ENCODE results near the gene FGF23.
A peak's percentile ranks its signal among the peaks of the same experiment; 100 is the strongest.

FGF23 gene

DNA sequence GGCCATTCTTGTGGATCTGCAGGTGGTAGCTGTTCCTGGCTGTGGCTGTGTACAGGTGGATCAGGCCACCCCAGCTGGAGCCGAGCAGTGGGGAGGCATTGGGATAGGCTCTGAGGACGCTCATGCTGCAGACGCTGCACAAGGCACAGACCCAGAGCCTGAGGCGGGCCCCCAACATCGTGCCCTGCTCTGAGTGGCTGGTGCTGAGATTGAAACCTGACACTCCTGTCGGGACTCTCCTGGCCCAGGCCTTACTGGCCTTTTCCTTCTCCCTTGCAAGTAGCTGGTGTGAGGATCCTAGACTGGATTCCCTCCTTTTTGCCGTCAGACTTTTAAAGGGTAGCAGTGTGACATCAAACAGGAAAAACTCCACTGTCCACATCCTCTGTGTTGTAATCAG is at the start of gene FGF23:
Gene FGF23, minus strand, starts transcription at position 308 of the 400 bp plus-strand sequence. Its CDS starts 130 bp downstream, at position 178.
- no peak for TF ChIP-seq Cebpa-rat (IDR thresholded peaks at IDR 0.05)
- Histone ChIP-seq H3K36me3 (no peaks in the 10 kb centered on the region), H3K27me3 (no peaks in the 10 kb centered on the region), H3K4me1 (0 out of 2 replicates have a peak, but pooled peaks cover 4% of the 10 kb centered on the region), H3K9me3 (no peaks in the 10 kb centered on the region), H3K9ac (no peak within 1 kb of the TSS), H3K27ac (no peak within 1 kb of the TSS), H3K4me3 (no peak within 1 kb of the TSS), H4K20me1 (no peaks in the 10 kb centered on the region), H3K4me2 (no peak within 1 kb of the TSS)

GRCh38 chr12:4424422-4424821 is 44.9 kb upstream of the FGF23 start:
- no peaks in the 10 kb centered on the region for H3K27me3 ChIP-seq
- peaks cover 60% of the 10 kb centered on the region for H3K4me1 ChIP-seq
- no peak overlapping the region for H3K4me2 ChIP-seq
- TF ChIP-seq Cebpa-rat (IDR thresholded peaks at IDR 0.05): no peak
- H3K9me3 ChIP-seq: peaks cover 24% of the 10 kb centered on the region
- H3K4me3 ChIP-seq: no peak overlapping the region
- H3K36me3 ChIP-seq: no peaks in the 10 kb centered on the region
- H3K27ac ChIP-seq: peak overlapping the region; percentile 33; the same call in 1 of the 2 replicates
- H3K9ac ChIP-seq: no peak overlapping the region
- no peaks in the 10 kb centered on the region for H4K20me1 ChIP-seq

DNA sequence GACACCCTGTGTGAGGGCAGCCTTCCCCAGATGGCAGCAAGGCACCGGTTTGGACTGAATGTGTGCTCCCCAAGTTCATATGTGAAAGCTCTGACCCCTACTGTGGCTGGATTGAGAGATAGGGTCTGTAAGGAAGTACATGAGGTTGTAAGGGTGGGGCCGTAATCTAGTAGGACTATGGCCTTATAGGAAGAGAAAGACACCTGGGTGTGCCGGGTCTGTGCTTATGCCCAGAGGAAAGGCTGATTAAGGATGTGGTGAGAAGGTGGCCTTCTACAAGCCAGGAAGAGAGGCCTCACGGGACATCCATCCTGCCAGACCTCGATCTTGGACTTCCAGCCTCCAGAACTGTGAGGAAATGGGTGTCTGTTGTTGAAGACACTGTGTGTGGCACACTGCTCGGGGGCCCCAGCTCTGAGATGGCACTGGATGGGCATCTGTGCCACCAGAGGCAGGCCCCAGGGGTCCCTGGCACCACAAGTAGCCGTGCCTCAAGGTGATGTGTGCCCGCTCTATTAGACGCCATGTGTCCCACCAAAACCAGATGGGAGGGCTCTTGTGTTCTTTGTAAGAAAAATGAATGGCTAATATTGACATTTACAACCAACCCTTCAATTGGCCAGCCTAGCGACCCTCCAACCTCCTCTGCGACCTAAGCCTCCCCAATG is 44.1 kb upstream of the FGF23 start:
- Histone ChIP-seq H3K27ac (peak overlapping the region; percentile 60), H3K4me1 (peaks cover 60% of the 10 kb centered on the region), H3K9me3 (peaks cover 17% of the 10 kb centered on the region), H3K27me3 (no peaks in the 10 kb centered on the region), H3K36me3 (no peaks in the 10 kb centered on the region), H4K20me1 (no peaks in the 10 kb centered on the region), H3K4me2 (peak overlapping the region; percentile 61), H3K4me3 (no peak overlapping the region), H3K9ac (no peak overlapping the region)
- no peak for TF ChIP-seq Cebpa-rat (IDR thresholded peaks at IDR 0.05)

GRCh38 chr12:4422985-4423384 is 43.5 kb upstream of the FGF23 start:
- H3K4me3 ChIP-seq: no peak overlapping the region
- H3K27me3 ChIP-seq: no peaks in the 10 kb centered on the region
- no peak for TF ChIP-seq Cebpa-rat (IDR thresholded peaks at IDR 0.05)
- no peaks in the 10 kb centered on the region for H3K36me3 ChIP-seq
- H3K27ac ChIP-seq: peak overlapping the region; percentile 65
- peak overlapping the region; percentile 61 for H3K4me2 ChIP-seq
- no peak overlapping the region for H3K9ac ChIP-seq
- H3K9me3 ChIP-seq: peaks cover 10% of the 10 kb centered on the region
- peaks cover 62% of the 10 kb centered on the region for H3K4me1 ChIP-seq
- no peaks in the 10 kb centered on the region for H4K20me1 ChIP-seq

- Histone ChIP-seq H3K27ac (no peak overlapping the region), H3K4me1 (peaks cover 65% of the 10 kb centered on the region), H3K9ac (no peak overlapping the region), H3K36me3 (no peaks in the 10 kb centered on the region), H4K20me1 (no peaks in the 10 kb centered on the region), H3K4me2 (peak overlapping the region; percentile 1; the same call in 1 of the 2 replicates), H3K27me3 (no peaks in the 10 kb centered on the region), H3K9me3 (no peaks in the 10 kb centered on the region), H3K4me3 (no peak overlapping the region)
- no peak for TF ChIP-seq Cebpa-rat (IDR thresholded peaks at IDR 0.05)
Measured at GRCh38 chr12:4421590-4422031, 42.1 kb upstream of the FGF23 start.

DNA sequence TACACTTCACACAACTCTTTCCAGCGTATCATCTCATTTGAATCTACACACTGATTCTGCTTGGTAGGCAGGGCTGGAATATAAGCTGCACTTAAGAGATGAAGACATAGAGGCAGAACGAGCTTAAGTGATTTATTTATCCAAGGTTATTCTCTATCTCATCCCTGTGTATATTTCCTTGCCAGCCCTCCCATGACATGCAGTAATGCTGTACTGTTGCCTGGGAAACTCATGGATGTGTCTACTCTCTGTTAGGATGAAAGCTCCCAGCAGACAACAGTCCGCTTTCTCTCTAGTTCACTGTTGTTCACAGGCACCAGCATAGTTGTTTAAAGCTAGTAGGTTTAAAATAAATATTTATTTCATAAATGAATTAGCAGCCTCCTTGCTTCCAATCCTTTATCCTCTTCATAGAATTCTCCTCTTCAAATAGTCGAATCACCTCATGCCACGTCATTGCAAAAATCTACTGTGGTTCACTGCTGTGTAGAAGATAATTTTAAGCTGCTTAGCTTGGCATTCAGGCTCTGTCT is 40.7 kb upstream of the FGF23 start:
- Histone ChIP-seq H3K27ac (no peak overlapping the region), H3K4me2 (no peak overlapping the region), H3K27me3 (no peaks in the 10 kb centered on the region), H3K4me3 (no peak overlapping the region), H3K36me3 (no peaks in the 10 kb centered on the region), H3K4me1 (peaks cover 65% of the 10 kb centered on the region), H4K20me1 (no peaks in the 10 kb centered on the region), H3K9ac (no peak overlapping the region), H3K9me3 (no peaks in the 10 kb centered on the region)
- no peak for TF ChIP-seq Cebpa-rat (IDR thresholded peaks at IDR 0.05)

DNA sequence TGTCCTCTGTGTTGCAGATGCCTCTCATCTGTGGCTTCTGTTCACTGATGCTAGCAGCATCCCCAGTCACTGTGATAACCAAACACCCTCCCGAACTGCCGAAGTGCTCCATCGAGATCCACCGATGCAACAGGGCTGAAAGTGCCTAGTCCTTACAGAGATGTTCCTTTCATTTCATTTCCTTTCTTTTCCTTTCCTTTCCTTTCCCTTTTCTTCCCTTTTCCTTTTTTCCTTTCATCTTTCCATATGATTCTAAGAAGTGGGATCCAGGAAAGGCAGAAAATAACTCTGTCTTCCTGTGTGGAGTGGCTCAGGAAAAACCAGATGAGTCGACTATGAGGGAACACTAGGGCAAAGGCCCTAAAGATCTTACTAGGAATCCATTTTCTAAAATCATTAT is 39.4 kb upstream of the FGF23 start:
- H4K20me1 ChIP-seq: no peaks in the 10 kb centered on the region
- H3K9me3 ChIP-seq: no peaks in the 10 kb centered on the region
- no peak overlapping the region for H3K4me3 ChIP-seq
- peaks cover 61% of the 10 kb centered on the region for H3K4me1 ChIP-seq
- H3K27ac ChIP-seq: no peak overlapping the region
- TF ChIP-seq Cebpa-rat (IDR thresholded peaks at IDR 0.05): no peak
- no peak overlapping the region for H3K9ac ChIP-seq
- H3K36me3 ChIP-seq: no peaks in the 10 kb centered on the region
- H3K27me3 ChIP-seq: no peaks in the 10 kb centered on the region
- H3K4me2 ChIP-seq: no peak overlapping the region

DNA sequence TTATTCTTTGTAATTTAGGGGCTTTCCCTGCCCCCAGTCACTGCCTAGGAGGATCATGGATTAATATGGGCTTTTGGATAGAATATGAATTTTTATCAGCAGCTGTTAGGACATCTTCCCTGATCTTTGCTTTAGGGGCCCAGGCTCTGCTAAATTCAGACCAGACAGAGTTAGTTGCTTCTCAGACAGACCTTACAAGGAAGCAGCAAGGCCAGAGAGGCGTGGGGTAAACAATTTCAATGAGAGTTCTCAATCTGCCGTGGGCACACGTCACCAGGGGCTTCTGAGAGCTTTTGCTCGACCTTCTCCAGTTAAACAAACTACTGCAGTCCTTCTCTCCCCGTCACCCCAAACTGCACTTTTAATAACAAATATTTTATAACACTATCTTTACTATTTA is 38.4 kb upstream of the FGF23 start:
- H3K27ac ChIP-seq: peak overlapping the region; percentile 43; the same call in 1 of the 2 replicates
- H3K4me1 ChIP-seq: peaks cover 52% of the 10 kb centered on the region
- TF ChIP-seq Cebpa-rat (IDR thresholded peaks at IDR 0.05): no peak
- peak overlapping the region; percentile 65 for H3K4me2 ChIP-seq
- no peaks in the 10 kb centered on the region for H3K36me3 ChIP-seq
- H3K9ac ChIP-seq: peak overlapping the region; percentile 30; the same call in 1 of the 2 replicates
- no peak overlapping the region for H3K4me3 ChIP-seq
- H3K9me3 ChIP-seq: no peaks in the 10 kb centered on the region
- no peaks in the 10 kb centered on the region for H3K27me3 ChIP-seq
- H4K20me1 ChIP-seq: no peaks in the 10 kb centered on the region

DNA sequence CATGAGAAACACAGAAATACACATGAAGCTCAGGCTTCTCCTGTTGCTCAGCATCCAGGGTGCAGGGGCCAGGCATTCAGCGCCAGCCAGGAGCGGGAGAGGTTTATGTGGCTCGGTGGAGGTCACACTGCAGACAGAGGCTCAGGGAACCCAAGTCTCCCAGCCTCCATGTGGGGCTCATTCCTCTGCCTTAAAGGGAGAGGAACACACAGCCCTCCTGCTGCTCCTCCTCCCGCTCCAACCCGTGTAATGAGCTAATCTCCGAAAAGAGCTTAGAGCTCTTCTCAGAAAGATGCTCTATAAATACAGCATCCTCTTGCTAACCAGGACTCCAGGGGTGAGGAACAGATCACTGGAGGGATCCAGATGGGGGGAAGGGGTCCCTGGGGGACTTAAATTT is 37.9 kb upstream of the FGF23 start:
- Histone ChIP-seq H4K20me1 (no peaks in the 10 kb centered on the region), H3K9me3 (no peaks in the 10 kb centered on the region), H3K4me2 (peak overlapping the region; percentile 65), H3K27me3 (no peaks in the 10 kb centered on the region), H3K36me3 (no peaks in the 10 kb centered on the region), H3K9ac (peak overlapping the region; percentile 30; the same call in 1 of the 2 replicates), H3K27ac (peak overlapping the region; percentile 43; the same call in 1 of the 2 replicates), H3K4me3 (no peak overlapping the region), H3K4me1 (peaks cover 47% of the 10 kb centered on the region)
- no peak for TF ChIP-seq Cebpa-rat (IDR thresholded peaks at IDR 0.05)

DNA sequence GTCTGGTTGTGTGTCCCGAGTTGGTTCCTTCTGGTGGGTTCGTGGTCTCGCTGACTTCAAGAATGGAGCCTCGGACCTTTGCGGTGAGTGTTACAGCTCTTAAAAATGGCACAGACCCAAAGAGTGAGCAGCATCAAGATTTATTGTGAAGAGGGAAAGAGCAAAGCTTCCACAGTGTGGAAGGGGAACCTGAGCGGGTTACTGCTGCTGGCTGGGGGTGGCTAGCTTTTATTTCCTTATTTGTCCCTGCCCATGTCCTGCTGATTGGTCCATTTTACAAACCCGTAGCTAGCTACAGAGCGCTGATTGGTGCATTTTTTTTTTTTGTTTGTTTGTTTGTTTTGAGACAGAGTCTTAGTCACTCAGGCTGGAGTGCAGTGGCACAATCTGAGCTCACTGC is 36.8 kb upstream of the FGF23 start:
- Histone ChIP-seq H3K9ac (no peak overlapping the region), H3K4me1 (peaks cover 35% of the 10 kb centered on the region), H3K4me2 (no peak overlapping the region), H3K27ac (no peak overlapping the region), H3K4me3 (no peak overlapping the region), H3K27me3 (no peaks in the 10 kb centered on the region), H4K20me1 (no peaks in the 10 kb centered on the region), H3K36me3 (no peaks in the 10 kb centered on the region), H3K9me3 (no peaks in the 10 kb centered on the region)
- TF ChIP-seq Cebpa-rat (IDR thresholded peaks at IDR 0.05): no peak

Data from BLaER1 (cell line).